GM12878 (cell line): ENCODE results near the gene STK38. TPM values are rescaled to one million over a fixed set of nuclear protein-coding genes. Genes with fewer than 3 reads are reported as not detected.

ENCODE experiments used
- ATAC-seq: fragments of 200-7000 bp; cut with Tn5 transposase; 3 replicates; pipeline ENCODE4 v1.9.1; 2020; ENCODE audit warnings: mild to moderate bottlenecking, moderate library complexity
- BruUV-seq: library from RNA; stranded (reverse); fragments of 400-500 nt; replicated peaks from 2 replicates; lab custom pipeline; 2021; lab: Mats Ljungman, UMichigan
- CTCF ChIA-PET: fragments of 300-600 bp; sonication (Branson Sonifier 250); formaldehyde crosslinking; extraction: SDS; loops from one replicate; lab custom pipeline; 2021; ENCODE audit warnings: inconsistent platforms; lab: Yijun Ruan, JAX
- POLR2A ChIA-PET: fragments of 350-600 bp; formaldehyde crosslinking; extraction: SDS; loops from one replicate; lab custom pipeline; 2021; ENCODE audit warnings: inconsistent platforms; lab: Charles Lee
- RAD21 ChIA-PET: fragments of 300-600 bp; sonication (Branson Sonifier 250); formaldehyde crosslinking; loops from one replicate; lab custom pipeline; 2023; ENCODE audit warnings: antibody characterized with exemption; ENCODE audit not compliant: unreplicated experiment; lab: Charles Lee
- SMC1A ChIA-PET: fragments of 300-600 bp; sonication (Branson Sonifier 250); formaldehyde crosslinking; loops from one replicate; lab custom pipeline; 2023; ENCODE audit not compliant: unreplicated experiment, uncharacterized antibody; lab: Charles Lee
- DNase-seq: peaks from one replicate; pipeline ENCODE4 v3.0.0-alpha.2; 2011; ENCODE audit warnings: low read depth, low spot score
- FAIRE-seq: peaks from 3 replicates; lab custom pipeline; 2011; peaks lifted over from hg19 to GRCh38; lab: Jason Lieb, UNC
- H2AFZ ChIP-seq: 2 replicates; pipeline ENCODE4 v1.6.0; 2011; ENCODE audit warnings: low read depth, low read length, control low read depth; ENCODE audit not compliant: control insufficient read depth
- H3K27ac ChIP-seq: 2 replicates; pipeline ENCODE4 v1.5.1; 2011; ENCODE audit warnings: control low read depth; ENCODE audit not compliant: control insufficient read depth, insufficient read depth
- H3K27me3 ChIP-seq, 2 experiments: replicated peaks in 1 of 2; 2 replicates each; pipeline versions ENCODE4 v1.6.0 to v1.6.1; 2011; ENCODE audit warnings: low read length in 1 of 2; ENCODE audit not compliant: control insufficient read depth in 2 of 2, insufficient read depth in 2 of 2
- H3K36me3 ChIP-seq, 2 experiments: 2 replicates each; pipeline ENCODE4 v1.5.1; 2011; ENCODE audit warnings: low read length in 1 of 2; ENCODE audit not compliant: control insufficient read depth in 2 of 2, insufficient read depth in 2 of 2
- H3K4me1 ChIP-seq: 2 replicates; pipeline ENCODE4 v1.6.1; 2011; ENCODE audit warnings: mild to moderate bottlenecking, low read length, moderate library complexity, mixed read lengths; ENCODE audit not compliant: control insufficient read depth, insufficient read depth
- H3K4me2 ChIP-seq: 2 replicates; pipeline ENCODE4 v1.6.0; 2011; ENCODE audit warnings: control low read depth; ENCODE audit not compliant: control insufficient read depth, insufficient read depth
- H3K4me3 ChIP-seq: fragments of 200-600 bp; sonication (generic); 2 replicates; pipeline ENCODE4 v1.5.1; 2016
- H3K79me2 ChIP-seq: 2 replicates; pipeline ENCODE4 v1.6.0; 2011; ENCODE audit warnings: low read length; ENCODE audit not compliant: control insufficient read depth, insufficient read depth
- H3K9ac ChIP-seq: 2 replicates; pipeline ENCODE4 v1.8.0; 2011; ENCODE audit warnings: low read length, control low read depth, mixed read lengths; ENCODE audit not compliant: control insufficient read depth, insufficient read depth
- H3K9me3 ChIP-seq: replicated peaks from 3 replicates; pipeline ENCODE4 v1.5.1; 2011; ENCODE audit warnings: mild to moderate bottlenecking, low read length; ENCODE audit not compliant: control insufficient read depth, insufficient read depth
- H4K20me1 ChIP-seq: 2 replicates; pipeline ENCODE4 v1.6.0; 2011; ENCODE audit not compliant: control insufficient read depth, insufficient read depth
- CEBPB ChIP-seq, 2 experiments: fragments of 150-350 bp in 1 of 2; IDR thresholded peaks; 2 replicates each; pipeline ENCODE4 v1.6.1; 2012 to 2014; ENCODE audit warnings: low read depth in 2 of 2, low read length in 2 of 2, borderline replicate concordance in 1 of 2, inconsistent platforms in 1 of 2
- CREB1 ChIP-seq: IDR thresholded peaks from 2 replicates; pipeline ENCODE4 v1.6.1; 2012; ENCODE audit warnings: low read depth, mild to moderate bottlenecking, inconsistent platforms
- GABPA ChIP-seq: IDR thresholded peaks from 2 replicates; pipeline ENCODE4 v1.6.1; 2014; ENCODE audit warnings: antibody characterized with exemption, low read depth, mild to moderate bottlenecking, inconsistent platforms
- HDAC6 ChIP-seq: fragments of 200-600 bp; sonication (generic); IDR thresholded peaks from one replicate; pipeline ENCODE4 v1.8.0; 2017; ENCODE audit warnings: antibody characterized with exemption; ENCODE audit not compliant: unreplicated experiment
- MEF2A ChIP-seq: IDR thresholded peaks from 2 replicates; pipeline ENCODE4 v1.6.1; 2011; ENCODE audit warnings: low read depth, mild to moderate bottlenecking, low read length, moderate library complexity; ENCODE audit not compliant: insufficient read depth
- MEF2B ChIP-seq: fragments of 450-650 bp; IDR thresholded peaks from 2 replicates; pipeline ENCODE4 v1.6.1; 2018; ENCODE audit warnings: mild to moderate bottlenecking, moderate library complexity; ENCODE audit not compliant: partially characterized antibody, poor library complexity, severe bottlenecking
- PAX5 ChIP-seq: IDR thresholded peaks from 2 replicates; pipeline ENCODE4 v1.6.1; 2011; ENCODE audit warnings: low read depth, low read length, borderline replicate concordance
- STAT3 ChIP-seq: IDR thresholded peaks from 2 replicates; pipeline ENCODE4 v1.6.1; 2011; ENCODE audit warnings: low read depth, low read length, improper control_type of control experiment
- WRNIP1 ChIP-seq: IDR thresholded peaks from 2 replicates; pipeline ENCODE4 v1.6.1; 2011; ENCODE audit warnings: low read depth, low read length, improper control_type of control experiment, borderline replicate concordance
- WGBS: methylation state at CpG from one replicate; pipeline ENCODE4 v1.1.6; 2016; ENCODE audit warnings: low lambda C conversion rate; ENCODE audit not compliant: insufficient replicate concordance, insufficient coverage; ENCODE audit errors: missing lambda C conversion rate; 5-methylcytosine and 5-hydroxymethylcytosine counted together
- in situ Hi-C: fragments of 300-500 bp; cut with MboI; formaldehyde crosslinking; loops from 9 replicates; pipeline ENCODE4 v1.14.3; 2018; ENCODE audit warnings: mixed read lengths
- intact Hi-C: fragments of 100-400 bp; cut with micrococcal nuclease; formaldehyde crosslinking; loops from one replicate; pipeline ENCODE4 v1.14.2; 2022; ENCODE audit not compliant: unreplicated experiment
- polyA plus RNA-seq, 11 experiments: library from polyadenylated mRNA; depleted of rRNA in 4 of 11; unstranded in 6 of 11; stranded (reverse) in 5 of 11; fragments of >200 nt; fragmentation: Nextera tagmentation in 4 of 11; fragmentation: Illumina TruSeq in 1 of 11; extraction: Ambion mirVana in 4 of 11; extraction: Trizol in 1 of 11; gene quantifications; 1 replicate in 1 of 11; 2 replicates in 10 of 11; pipeline versions ENCODE4 v1.2.1 to v1.2.3, GENCODE V29; 2011 to 2016; ENCODE audit warnings: inconsistent platforms in 2 of 11, missing spikeins in 2 of 11, low read depth in 1 of 11
- total RNA-seq, 4 experiments: library from RNA; depleted of rRNA in 3 of 4; stranded (reverse); fragments of >200 nt in 3 of 4; fragmentation: Illumina TruSeq in 1 of 4; extraction: Trizol in 1 of 4; gene quantifications; 2 replicates each; pipeline versions ENCODE4 v1.2.1 to v1.2.3, GENCODE V29; 2013 to 2021
- TF ChIP-seq, protein P1 (sequence below): IDR thresholded peaks from 2 replicates; pipeline ENCODE4 v1.6.1; 2012; ENCODE audit warnings: improper control_type of control experiment, low read depth, low read length; ENCODE audit not compliant: insufficient replicate concordance
- TF ChIP-seq, protein P2 (sequence below): fragments of 450-650 bp; IDR thresholded peaks from 2 replicates; pipeline ENCODE4 v1.6.1; 2017; ENCODE audit warnings: antibody characterized with exemption, mild to moderate bottlenecking, moderate library complexity
- TF ChIP-seq, protein P3 (sequence below): IDR thresholded peaks from 2 replicates; pipeline ENCODE4 v1.6.1; 2012; ENCODE audit warnings: low read depth, low read length, improper control_type of control experiment
- TF ChIP-seq, protein P4 (sequence below): fragments of 450-650 bp; conservative IDR thresholded peaks from 2 replicates; pipeline ENCODE4 v1.6.1; 2017; ENCODE audit warnings: mild to moderate bottlenecking, moderate library complexity

Gene STK38
- total and polyA plus RNA-seq, 10 of the 15 experiments (the other 5 are each of a cell fraction or from before 2014, with no cell fraction given) = 4.1 to 18.7 (median 13.6) TPM

DNA sequence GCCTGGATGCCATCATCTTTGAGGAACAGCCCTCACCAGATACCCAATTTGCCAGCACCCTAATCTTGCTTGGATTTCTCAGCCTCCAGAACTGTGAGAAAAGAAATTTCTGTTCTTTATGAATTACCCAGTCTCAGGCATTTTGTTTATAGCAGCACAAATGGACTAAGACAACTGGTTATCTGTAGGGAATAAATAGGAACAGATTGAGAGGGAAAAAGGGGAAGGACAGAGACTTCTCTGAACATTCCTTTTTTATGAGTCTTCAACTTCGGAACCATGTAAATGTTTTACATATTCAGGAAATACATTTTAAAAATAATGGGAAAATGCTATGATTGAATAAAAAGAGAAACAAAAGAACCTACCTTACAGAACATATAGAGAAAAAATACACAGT, 83.6 kb downstream of the STK38 start:
- no peaks in the 10 kb centered on the region for H3K4me1 ChIP-seq
- H2AFZ ChIP-seq = no peak overlapping the region
- no peaks in the 10 kb centered on the region for H3K27me3 ChIP-seq
- WGBS = 95% methylated on average over 1 of the region's 1 CpG
- ChIA-PET POLR2A (no interaction called here), RAD21 (no interaction called here), CTCF (interaction anchor here (1.4 to 1.5 kb wide), 2 partner anchors 44 to 152 kb away, joined by 6 read pairs; no protein-coding TSS in a partner anchor), SMC1A (no interaction called here)
- peaks cover 0 to 2% of the 10 kb centered on the region in 2 experiments; a peak in 1 of 4 replicates for H3K36me3 ChIP-seq
- DNase-seq (no peak), FAIRE-seq (no peak), ATAC-seq (no peak)
- no peak overlapping the region for H3K27ac ChIP-seq
- no peak overlapping the region for H3K4me2 ChIP-seq
- intact Hi-C loops = no loop called here
- no peak overlapping the region for H3K4me3 ChIP-seq
- in situ Hi-C loops = no loop called here
- no peak overlapping the region for H3K9ac ChIP-seq
- no peaks in the 10 kb centered on the region for H4K20me1 ChIP-seq
- H3K79me2 ChIP-seq = peaks cover 29% of the 10 kb centered on the region
- H3K9me3 ChIP-seq = no peaks in the 10 kb centered on the region
- BruUV-seq = no TSS peak
- TF ChIP-seq WRNIP1 = no peak
- no peak for TF ChIP-seq GABPA
- no peak for TF ChIP-seq MEF2B
- TF ChIP-seq STAT3 = no peak
- TF ChIP-seq, protein P1, sequence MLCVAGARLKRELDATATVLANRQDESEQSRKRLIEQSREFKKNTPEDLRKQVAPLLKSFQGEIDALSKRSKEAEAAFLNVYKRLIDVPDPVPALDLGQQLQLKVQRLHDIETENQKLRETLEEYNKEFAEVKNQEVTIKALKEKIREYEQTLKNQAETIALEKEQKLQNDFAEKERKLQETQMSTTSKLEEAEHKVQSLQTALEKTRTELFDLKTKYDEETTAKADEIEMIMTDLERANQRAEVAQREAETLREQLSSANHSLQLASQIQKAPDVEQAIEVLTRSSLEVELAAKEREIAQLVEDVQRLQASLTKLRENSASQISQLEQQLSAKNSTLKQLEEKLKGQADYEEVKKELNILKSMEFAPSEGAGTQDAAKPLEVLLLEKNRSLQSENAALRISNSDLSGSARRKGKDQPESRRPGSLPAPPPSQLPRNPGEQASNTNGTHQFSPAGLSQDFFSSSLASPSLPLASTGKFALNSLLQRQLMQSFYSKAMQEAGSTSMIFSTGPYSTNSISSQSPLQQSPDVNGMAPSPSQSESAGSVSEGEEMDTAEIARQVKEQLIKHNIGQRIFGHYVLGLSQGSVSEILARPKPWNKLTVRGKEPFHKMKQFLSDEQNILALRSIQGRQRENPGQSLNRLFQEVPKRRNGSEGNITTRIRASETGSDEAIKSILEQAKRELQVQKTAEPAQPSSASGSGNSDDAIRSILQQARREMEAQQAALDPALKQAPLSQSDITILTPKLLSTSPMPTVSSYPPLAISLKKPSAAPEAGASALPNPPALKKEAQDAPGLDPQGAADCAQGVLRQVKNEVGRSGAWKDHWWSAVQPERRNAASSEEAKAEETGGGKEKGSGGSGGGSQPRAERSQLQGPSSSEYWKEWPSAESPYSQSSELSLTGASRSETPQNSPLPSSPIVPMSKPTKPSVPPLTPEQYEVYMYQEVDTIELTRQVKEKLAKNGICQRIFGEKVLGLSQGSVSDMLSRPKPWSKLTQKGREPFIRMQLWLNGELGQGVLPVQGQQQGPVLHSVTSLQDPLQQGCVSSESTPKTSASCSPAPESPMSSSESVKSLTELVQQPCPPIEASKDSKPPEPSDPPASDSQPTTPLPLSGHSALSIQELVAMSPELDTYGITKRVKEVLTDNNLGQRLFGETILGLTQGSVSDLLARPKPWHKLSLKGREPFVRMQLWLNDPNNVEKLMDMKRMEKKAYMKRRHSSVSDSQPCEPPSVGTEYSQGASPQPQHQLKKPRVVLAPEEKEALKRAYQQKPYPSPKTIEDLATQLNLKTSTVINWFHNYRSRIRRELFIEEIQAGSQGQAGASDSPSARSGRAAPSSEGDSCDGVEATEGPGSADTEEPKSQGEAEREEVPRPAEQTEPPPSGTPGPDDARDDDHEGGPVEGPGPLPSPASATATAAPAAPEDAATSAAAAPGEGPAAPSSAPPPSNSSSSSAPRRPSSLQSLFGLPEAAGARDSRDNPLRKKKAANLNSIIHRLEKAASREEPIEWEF = no peak
- TF ChIP-seq, protein P2, sequence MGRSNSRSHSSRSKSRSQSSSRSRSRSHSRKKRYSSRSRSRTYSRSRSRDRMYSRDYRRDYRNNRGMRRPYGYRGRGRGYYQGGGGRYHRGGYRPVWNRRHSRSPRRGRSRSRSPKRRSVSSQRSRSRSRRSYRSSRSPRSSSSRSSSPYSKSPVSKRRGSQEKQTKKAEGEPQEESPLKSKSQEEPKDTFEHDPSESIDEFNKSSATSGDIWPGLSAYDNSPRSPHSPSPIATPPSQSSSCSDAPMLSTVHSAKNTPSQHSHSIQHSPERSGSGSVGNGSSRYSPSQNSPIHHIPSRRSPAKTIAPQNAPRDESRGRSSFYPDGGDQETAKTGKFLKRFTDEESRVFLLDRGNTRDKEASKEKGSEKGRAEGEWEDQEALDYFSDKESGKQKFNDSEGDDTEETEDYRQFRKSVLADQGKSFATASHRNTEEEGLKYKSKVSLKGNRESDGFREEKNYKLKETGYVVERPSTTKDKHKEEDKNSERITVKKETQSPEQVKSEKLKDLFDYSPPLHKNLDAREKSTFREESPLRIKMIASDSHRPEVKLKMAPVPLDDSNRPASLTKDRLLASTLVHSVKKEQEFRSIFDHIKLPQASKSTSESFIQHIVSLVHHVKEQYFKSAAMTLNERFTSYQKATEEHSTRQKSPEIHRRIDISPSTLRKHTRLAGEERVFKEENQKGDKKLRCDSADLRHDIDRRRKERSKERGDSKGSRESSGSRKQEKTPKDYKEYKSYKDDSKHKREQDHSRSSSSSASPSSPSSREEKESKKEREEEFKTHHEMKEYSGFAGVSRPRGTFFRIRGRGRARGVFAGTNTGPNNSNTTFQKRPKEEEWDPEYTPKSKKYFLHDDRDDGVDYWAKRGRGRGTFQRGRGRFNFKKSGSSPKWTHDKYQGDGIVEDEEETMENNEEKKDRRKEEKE = no peak
- TF ChIP-seq, protein P3, sequence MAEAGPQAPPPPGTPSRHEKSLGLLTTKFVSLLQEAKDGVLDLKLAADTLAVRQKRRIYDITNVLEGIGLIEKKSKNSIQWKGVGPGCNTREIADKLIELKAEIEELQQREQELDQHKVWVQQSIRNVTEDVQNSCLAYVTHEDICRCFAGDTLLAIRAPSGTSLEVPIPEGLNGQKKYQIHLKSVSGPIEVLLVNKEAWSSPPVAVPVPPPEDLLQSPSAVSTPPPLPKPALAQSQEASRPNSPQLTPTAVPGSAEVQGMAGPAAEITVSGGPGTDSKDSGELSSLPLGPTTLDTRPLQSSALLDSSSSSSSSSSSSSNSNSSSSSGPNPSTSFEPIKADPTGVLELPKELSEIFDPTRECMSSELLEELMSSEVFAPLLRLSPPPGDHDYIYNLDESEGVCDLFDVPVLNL = no peak
- no peak for TF ChIP-seq MEF2A
- no peak for TF ChIP-seq CEBPB (IDR thresholded peaks at IDR 0.05; ENCODE audit: borderline replicate concordance in 1 of 2, low read depth in 2 of 2, low read length in 2 of 2)
- TF ChIP-seq HDAC6 = no peak
- no peak for TF ChIP-seq CREB1
- TF ChIP-seq PAX5 = no peak
- TF ChIP-seq, protein P4, sequence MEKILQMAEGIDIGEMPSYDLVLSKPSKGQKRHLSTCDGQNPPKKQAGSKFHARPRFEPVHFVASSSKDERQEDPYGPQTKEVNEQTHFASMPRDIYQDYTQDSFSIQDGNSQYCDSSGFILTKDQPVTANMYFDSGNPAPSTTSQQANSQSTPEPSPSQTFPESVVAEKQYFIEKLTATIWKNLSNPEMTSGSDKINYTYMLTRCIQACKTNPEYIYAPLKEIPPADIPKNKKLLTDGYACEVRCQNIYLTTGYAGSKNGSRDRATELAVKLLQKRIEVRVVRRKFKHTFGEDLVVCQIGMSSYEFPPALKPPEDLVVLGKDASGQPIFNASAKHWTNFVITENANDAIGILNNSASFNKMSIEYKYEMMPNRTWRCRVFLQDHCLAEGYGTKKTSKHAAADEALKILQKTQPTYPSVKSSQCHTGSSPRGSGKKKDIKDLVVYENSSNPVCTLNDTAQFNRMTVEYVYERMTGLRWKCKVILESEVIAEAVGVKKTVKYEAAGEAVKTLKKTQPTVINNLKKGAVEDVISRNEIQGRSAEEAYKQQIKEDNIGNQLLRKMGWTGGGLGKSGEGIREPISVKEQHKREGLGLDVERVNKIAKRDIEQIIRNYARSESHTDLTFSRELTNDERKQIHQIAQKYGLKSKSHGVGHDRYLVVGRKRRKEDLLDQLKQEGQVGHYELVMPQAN = no peak
